ENCODE measurements around the gene EGLN1.

DNA sequence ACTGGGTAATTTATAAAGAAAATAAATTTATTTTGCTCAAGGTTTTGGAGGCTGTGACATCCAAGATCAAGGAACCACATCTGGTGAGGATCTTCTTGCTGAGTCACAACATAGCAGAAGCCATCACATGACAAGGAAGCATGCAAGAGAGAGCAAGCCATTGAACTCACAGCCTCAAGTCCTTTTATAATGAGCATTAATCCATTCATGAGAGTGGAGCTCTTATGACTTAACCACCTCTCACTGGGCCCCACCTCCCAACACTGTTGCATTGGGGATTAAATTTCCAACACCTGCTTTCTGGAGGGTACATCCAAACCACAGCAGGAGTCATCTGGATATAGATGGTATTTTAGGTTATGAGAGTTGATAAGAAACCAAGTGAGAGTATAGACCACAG is 20.6 kb upstream of the EGLN1 start:
- TF ChIP-seq, protein P1, sequence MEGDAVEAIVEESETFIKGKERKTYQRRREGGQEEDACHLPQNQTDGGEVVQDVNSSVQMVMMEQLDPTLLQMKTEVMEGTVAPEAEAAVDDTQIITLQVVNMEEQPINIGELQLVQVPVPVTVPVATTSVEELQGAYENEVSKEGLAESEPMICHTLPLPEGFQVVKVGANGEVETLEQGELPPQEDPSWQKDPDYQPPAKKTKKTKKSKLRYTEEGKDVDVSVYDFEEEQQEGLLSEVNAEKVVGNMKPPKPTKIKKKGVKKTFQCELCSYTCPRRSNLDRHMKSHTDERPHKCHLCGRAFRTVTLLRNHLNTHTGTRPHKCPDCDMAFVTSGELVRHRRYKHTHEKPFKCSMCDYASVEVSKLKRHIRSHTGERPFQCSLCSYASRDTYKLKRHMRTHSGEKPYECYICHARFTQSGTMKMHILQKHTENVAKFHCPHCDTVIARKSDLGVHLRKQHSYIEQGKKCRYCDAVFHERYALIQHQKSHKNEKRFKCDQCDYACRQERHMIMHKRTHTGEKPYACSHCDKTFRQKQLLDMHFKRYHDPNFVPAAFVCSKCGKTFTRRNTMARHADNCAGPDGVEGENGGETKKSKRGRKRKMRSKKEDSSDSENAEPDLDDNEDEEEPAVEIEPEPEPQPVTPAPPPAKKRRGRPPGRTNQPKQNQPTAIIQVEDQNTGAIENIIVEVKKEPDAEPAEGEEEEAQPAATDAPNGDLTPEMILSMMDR (IDR thresholded peaks at IDR 0.05 in 2 of 3, conservative IDR thresholded peaks at IDR 0.05 in 1 of 3; ENCODE audit: control insufficient read depth in 2 of 3, extremely low read depth in 1 of 3, insufficient read depth in 1 of 3, low read depth in 3 of 3, low read length in 3 of 3), result no peak
- TF ChIP-seq SMAD1 (IDR thresholded peaks at IDR 0.05; ENCODE audit: low read depth, partially characterized antibody), result no peak
- TF ChIP-seq TAF1 (IDR thresholded peaks at IDR 0.05; ENCODE audit: borderline replicate concordance, low read depth, low read length), result no peak
- no peak for TF ChIP-seq ZNF274 (IDR thresholded peaks at IDR 0.05; ENCODE audit: insufficient read depth, insufficient read length)
- TF ChIP-seq EP300 (IDR thresholded peaks at IDR 0.05; ENCODE audit: borderline replicate concordance in 1 of 2, control insufficient read depth in 1 of 2, low read depth in 2 of 2, low read length in 2 of 2), result no peak
- no peak for TF ChIP-seq ESRRA (IDR thresholded peaks at IDR 0.05; ENCODE audit: low read length)
- no peak for TF ChIP-seq POLR2AphosphoS5 (IDR thresholded peaks at IDR 0.05; ENCODE audit: low read length)
- no peak for TF ChIP-seq EGR1 (IDR thresholded peaks at IDR 0.05; ENCODE audit: borderline replicate concordance in 1 of 2, low read depth in 2 of 2, low read length in 2 of 2)
- TF ChIP-seq KDM1A (IDR thresholded peaks at IDR 0.05; ENCODE audit: borderline replicate concordance), result no peak
- no peak for TF ChIP-seq NR2F1 (conservative IDR thresholded peaks at IDR 0.05)
- TF ChIP-seq ZNF207 (IDR thresholded peaks at IDR 0.05; ENCODE audit: borderline replicate concordance), result no peak
- no peak for TF ChIP-seq IKZF1 (conservative IDR thresholded peaks at IDR 0.05)

Data from GM12878 (cell line).